RWPE2 (cell line): ENCODE measurements around the gene DMD.
A peak's percentile ranks its signal among the peaks of the same experiment; 100 is the strongest.
"Not testable (repeated sequence)": the region's sequence is repeated elsewhere in the genome, so short reads cannot be mapped to it uniquely, and the experiment has no call there.

Source experiments
- ATAC-seq: fragments of 200-7000 bp; cut with Tn5 transposase; 3 replicates; pipeline ENCODE4 v1.9.1; 2021; ENCODE audit warnings: low read depth
- DNase-seq: peaks from one replicate; pipeline ENCODE4 v3.0.0-alpha.2; 2020; ENCODE audit warnings: low spot score
- H3K27ac ChIP-seq: fragments of 450-650 bp; 2 replicates; pipeline ENCODE4 v1.5.1; 2017; ENCODE audit warnings: mild to moderate bottlenecking; ENCODE audit not compliant: poor library complexity, severe bottlenecking
- H3K27me3 ChIP-seq: fragments of 250-450 bp; sonication (Bioruptor Pico); 2 replicates; pipeline ENCODE4 v1.5.1; 2021; ENCODE audit warnings: mild to moderate bottlenecking, moderate library complexity; ENCODE audit not compliant: insufficient read depth, poor library complexity, severe bottlenecking
- H3K36me3 ChIP-seq: fragments of 250-450 bp; sonication (Bioruptor Pico); 2 replicates; pipeline ENCODE4 v1.5.1; 2020; ENCODE audit warnings: low read depth, mild to moderate bottlenecking, moderate library complexity
- H3K4me1 ChIP-seq: fragments of 250-450 bp; sonication (Bioruptor Pico); 2 replicates; pipeline ENCODE4 v1.5.1; 2021; ENCODE audit warnings: mild to moderate bottlenecking, moderate library complexity; ENCODE audit not compliant: insufficient read depth, poor library complexity, severe bottlenecking
- H3K4me3 ChIP-seq: fragments of 250-450 bp; sonication (Bioruptor Pico); 2 replicates; pipeline ENCODE4 v1.5.1; 2021; ENCODE audit warnings: mild to moderate bottlenecking, moderate library complexity; ENCODE audit not compliant: severe bottlenecking
- H3K9me3 ChIP-seq: fragments of 250-450 bp; sonication (Bioruptor Pico); 2 replicates; pipeline ENCODE4 v1.5.1; 2021; ENCODE audit warnings: mild to moderate bottlenecking, moderate library complexity; ENCODE audit not compliant: severe bottlenecking
- CTCF ChIP-seq: fragments of 450-650 bp; IDR thresholded peaks from one replicate; pipeline ENCODE4 v1.5.1; 2017; ENCODE audit warnings: mild to moderate bottlenecking, moderate library complexity; ENCODE audit not compliant: poor library complexity, severe bottlenecking

The DMD gene

GRCh38 chrX:31397119-31397518, 1814.2 kb downstream of the DMD start:
- Histone ChIP-seq H3K36me3 (no peaks in the 10 kb centered on the region), H3K4me3 (no peak overlapping the region), H3K9me3 (no peaks in the 10 kb centered on the region), H3K4me1 (peaks cover 6% of the 10 kb centered on the region), H3K27me3 (no peaks in the 10 kb centered on the region), H3K27ac (no peak overlapping the region)
- DNase-seq (no peak), ATAC-seq (peak; percentile 64; the same call in 1 of the 3 replicates)
- TF ChIP-seq CTCF: no peak

GRCh38 chrX:31392513-31392912, 1818.8 kb downstream of the DMD start:
- no peak for ATAC-seq
- Histone ChIP-seq H3K27me3 (no peaks in the 10 kb centered on the region), H3K4me1 (peaks cover 6% of the 10 kb centered on the region), H3K36me3 (no peaks in the 10 kb centered on the region), H3K4me3 (no peak overlapping the region), H3K9me3 (no peaks in the 10 kb centered on the region), H3K27ac (no peak overlapping the region)
- no peak for TF ChIP-seq CTCF
- no peak for DNase-seq

- DNase-seq (no peak), ATAC-seq (no peak)
- no peak for TF ChIP-seq CTCF
- Histone ChIP-seq H3K27me3 (no peaks in the 10 kb centered on the region), H3K4me1 (no peaks in the 10 kb centered on the region), H3K27ac (no peak overlapping the region), H3K9me3 (no peaks in the 10 kb centered on the region), H3K36me3 (no peaks in the 10 kb centered on the region), H3K4me3 (no peak overlapping the region)
Measured at GRCh38 chrX:31388946-31389345, 1822.4 kb downstream of the DMD start.

- no peak for TF ChIP-seq CTCF
- Histone ChIP-seq H3K4me3 (no peak overlapping the region), H3K4me1 (no peaks in the 10 kb centered on the region), H3K27me3 (no peaks in the 10 kb centered on the region), H3K27ac (no peak overlapping the region), H3K9me3 (no peaks in the 10 kb centered on the region), H3K36me3 (no peaks in the 10 kb centered on the region)
- no peak for ATAC-seq
- no peak for DNase-seq
Measured at GRCh38 chrX:31384471-31384870, 1826.9 kb downstream of the DMD start.

GRCh38 chrX:31383991-31384390, 1827.4 kb downstream of the DMD start:
- Histone ChIP-seq H3K27ac (no peak overlapping the region), H3K4me3 (no peak overlapping the region), H3K9me3 (no peaks in the 10 kb centered on the region), H3K27me3 (no peaks in the 10 kb centered on the region), H3K4me1 (no peaks in the 10 kb centered on the region), H3K36me3 (no peaks in the 10 kb centered on the region)
- no peak for TF ChIP-seq CTCF
- no peak for ATAC-seq
- DNase-seq: no peak

- ATAC-seq, H3K4me1 ChIP-seq, DNase-seq, H3K27me3 ChIP-seq, H3K36me3 ChIP-seq, H3K4me3 ChIP-seq, H3K27ac ChIP-seq, H3K9me3 ChIP-seq: not testable (repeated sequence)
Measured at GRCh38 chrX:31378973-31379372, 1832.4 kb downstream of the DMD start.

GRCh38 chrX:31377821-31378220, 1833.5 kb downstream of the DMD start:
- not testable (repeated sequence) for H3K27ac ChIP-seq

More at GRCh38 chrX:31377821-31378220, 1833.5 kb downstream of the DMD start:
- H3K36me3 ChIP-seq, DNase-seq, H3K4me1 ChIP-seq, H3K4me3 ChIP-seq, ATAC-seq, H3K9me3 ChIP-seq, H3K27me3 ChIP-seq: not testable (repeated sequence)
